ENCODE measurements around the gene CDK11B.

CDK11B gene

GRCh38 chr1:1626207-1627141, 32.3 kb downstream of the CDK11B start:
- DNase-seq, result no peak

DNA sequence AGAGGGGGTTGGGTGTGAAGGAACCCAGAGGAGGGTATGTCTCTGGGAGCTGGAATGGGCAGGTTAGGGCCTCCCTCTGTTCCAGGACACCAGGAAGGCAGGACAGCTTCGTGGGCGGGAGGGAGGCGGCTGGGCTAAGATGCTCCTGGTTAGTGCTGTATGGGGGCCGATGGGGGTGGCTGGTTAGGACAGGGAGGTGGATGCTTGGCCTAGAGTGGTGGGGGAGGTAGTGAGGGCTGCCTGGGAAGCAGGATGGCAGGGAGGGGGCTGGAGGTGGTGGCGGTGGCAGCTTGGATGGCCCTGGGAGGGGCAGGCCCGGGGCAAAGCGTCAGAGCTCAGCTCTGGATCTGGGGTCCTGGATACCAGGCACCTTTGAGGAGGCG, 33.0 kb downstream of the CDK11B start:
- no peak for DNase-seq

GRCh38 chr1:1625404-1625775, 33.4 kb downstream of the CDK11B start:
- no peak for DNase-seq

DNA sequence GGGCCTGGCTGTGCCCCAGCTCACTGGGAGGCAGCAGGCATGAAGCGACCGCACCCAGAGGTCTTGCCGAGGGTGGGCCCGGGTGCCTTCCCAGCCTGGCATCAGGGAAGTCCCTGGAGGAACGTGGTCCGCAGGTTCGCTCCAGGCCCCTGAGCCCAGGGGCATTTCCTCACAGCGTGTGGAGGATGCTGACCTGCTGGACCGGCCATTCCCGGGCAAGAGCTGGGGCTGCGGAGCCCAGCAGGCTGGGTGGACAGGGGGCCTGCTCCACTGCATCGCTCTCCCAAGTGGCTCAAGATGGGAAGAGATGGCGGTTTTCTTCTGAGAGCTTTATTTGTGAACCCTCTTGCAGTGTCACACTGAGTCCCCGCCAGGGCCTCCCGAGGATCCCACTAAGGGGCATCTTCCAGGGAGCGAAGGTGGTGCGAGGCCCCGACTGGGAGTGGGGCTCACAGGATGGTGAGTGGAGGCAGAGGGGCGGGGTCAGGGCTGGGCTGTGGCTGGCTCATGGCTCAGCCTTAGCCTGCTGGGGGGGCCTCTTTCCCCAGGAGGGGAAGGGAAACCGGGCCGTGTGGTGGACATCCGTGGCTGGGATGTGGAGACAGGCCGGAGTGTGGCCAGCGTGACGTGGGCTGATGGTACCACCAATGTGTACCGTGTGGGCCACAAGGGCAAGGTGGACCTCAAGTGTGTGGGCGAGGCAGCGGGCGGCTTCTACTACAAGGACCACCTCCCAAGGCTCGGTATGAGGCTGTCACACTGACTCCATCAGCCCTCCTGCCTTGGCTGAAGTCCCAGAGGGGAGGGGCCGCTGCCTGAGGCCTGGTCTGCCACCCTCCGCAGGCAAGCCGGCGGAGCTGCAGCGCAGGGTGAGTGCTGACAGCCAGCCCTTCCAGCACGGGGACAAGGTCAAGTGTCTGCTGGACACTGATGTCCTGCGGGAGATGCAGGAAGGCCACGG, 34.1 kb downstream of the CDK11B start:
- no peak for DNase-seq

DNA sequence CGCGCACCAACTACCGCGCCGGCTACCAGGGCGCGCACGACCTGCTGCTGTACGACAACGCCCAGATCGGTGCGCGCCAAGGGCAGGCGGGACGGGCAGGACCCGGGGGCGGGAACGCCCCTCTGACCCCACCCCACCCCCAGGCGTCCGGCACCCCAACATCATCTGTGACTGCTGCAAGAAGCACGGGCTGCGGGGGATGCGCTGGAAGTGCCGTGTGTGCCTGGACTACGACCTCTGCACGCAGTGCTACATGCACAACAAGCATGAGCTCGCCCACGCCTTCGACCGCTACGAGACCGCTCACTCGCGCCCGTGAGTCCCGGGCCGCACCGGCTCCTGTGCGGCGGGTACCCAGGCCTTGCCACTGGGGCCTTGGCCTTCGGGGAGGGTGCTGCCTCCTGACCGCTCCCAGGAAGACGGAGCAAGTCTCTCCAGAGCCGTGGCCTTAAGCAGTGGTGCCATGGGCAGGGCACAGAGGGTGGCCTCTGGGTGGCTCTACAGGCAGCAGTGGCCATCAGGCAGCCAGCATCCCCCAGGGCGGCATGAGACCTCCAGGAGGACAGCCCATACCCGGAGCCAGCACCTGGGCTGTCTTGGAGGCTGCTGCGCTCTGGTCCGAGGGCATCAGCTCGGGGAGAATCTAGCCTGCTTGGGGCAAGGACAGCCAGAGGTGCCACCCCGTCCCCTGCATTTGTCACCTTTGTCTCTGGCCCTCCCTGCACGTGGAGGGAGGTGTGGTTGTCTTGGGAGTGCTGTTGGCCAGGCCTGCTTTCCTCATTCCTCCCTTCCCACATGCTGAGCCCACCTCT, 35.0 kb downstream of the CDK11B start:
- no peak for DNase-seq

DNA sequence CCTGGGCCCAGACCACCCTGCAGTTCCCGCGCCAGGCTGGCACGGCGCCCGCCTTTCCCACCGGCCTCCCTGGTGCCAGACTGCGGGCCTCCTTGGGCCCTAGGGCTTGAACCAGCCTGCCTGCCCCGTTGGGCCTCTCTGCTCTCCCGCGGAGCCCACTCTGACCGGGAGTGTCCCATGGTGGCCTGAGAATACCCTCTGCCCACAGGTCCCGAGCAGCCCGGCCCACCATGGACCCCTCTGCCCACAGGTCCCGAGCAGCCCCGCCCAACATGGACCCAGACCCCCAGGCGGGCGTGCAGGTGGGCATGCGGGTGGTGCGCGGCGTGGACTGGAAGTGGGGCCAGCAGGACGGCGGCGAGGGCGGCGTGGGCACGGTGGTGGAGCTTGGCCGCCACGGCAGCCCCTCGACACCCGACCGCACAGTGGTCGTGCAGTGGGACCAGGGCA, 35.6 kb downstream of the CDK11B start:
- no peak for DNase-seq

DNA sequence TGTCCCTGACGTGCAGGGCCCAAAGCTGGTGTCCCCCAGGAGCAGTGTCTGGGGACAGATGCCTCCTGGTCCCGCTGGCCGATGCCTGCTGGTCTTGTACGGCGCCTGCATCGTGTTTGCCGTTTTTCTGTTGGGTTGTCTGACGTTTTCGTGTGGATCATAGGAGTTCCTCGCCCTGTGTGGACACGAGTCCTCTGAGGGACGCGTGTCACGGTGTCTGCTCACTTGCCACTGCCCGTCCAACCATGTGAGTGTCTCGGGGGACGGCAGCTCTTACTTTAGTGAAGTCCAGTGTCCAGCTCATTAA, 36.1 kb downstream of the CDK11B start:
- no peak for DNase-seq

DNA sequence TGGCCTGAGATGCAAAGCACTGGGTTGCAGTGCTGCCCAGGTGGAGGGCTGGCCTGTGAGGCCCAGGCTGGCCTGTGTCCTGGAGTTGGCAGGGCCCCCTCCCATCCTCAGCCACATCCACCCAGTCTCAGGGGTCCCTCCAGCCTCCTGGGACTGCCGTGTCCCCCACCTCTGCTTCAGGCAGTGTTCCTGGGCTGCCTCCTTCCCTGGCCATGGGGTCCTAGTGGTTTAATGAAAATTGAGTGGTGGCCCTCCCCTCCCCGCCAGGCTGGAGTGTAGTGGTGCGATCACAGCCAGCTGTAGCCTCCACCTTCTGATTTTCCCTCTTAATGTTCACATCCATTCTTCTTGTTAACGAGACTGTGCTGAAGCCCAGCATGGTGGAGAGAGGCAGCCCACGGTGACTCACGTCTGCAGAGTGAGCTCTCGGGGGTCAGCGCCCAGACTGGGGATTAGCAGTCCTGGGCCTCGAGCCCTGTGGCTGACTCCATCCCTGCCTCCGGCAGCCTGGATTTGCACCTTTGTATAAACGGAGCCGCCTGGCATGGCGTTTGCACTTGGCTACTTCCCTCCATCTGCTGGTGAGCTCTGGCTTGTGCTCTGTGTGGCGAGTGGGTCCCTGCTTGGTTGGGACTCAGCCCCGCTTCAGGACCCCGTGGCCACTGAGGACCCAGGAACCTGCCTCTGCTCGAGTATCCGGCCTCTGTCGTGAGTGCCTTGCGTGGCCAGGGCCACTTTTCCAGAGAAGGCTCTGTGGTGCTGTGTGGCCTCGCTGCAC, 36.6 kb downstream of the CDK11B start:
- no peak for DNase-seq

DNA sequence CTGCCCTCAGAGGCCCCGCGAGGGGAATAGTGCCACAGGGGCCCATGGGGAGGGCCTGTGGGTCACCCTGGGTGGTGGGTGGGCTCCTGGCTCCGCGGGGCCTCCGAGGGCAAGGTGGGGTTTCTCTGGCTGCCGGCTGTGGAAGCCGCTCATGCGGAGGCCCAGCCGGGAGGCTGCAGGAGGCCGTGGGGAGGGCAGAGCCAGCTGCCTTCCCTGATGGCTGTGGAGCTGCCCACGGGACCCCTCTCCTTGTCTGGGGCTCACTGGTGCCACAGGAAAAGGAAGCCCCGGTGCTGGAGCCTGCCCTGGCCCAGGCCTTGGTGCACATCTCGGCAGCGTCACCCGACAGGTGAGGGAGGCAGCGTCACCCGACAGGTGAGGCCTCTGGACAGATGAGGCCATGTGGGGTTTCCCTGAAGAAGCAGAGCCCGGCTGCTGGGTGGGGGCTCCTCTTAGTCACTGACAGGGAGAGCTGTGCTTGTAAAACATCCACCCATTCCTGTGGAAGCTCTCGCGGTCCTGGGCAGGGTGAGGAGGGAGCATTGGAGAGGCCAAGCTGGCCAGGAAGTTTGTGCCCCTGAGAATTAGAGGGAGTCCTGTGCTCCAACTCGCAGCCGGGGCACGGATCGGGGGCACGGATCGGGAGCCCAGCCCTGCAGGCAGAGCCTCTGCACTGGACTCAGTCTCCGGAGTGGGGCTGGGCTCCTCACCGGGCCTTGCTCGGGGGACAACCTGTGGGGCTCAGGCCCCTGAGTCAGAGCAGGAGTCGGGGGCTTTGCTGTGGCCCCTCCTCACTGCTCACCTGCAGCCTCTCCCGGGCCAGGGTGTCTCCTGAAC, 37.4 kb downstream of the CDK11B start:
- no peak for DNase-seq

- no peak for DNase-seq
Observed at GRCh38 chr1:1620433-1621139, 38.2 kb downstream of the CDK11B start.

GRCh38 chr1:1619917-1620361, 38.9 kb downstream of the CDK11B start:
- no peak for DNase-seq

- no peak for DNase-seq
Observed at GRCh38 chr1:1618396-1619068, 40.3 kb downstream of the CDK11B start.

- no peak for DNase-seq
Observed at GRCh38 chr1:1617925-1618324, 40.9 kb downstream of the CDK11B start.

GRCh38 chr1:1617516-1617915, 41.3 kb downstream of the CDK11B start:
- no peak for DNase-seq

GRCh38 chr1:1616838-1617237, 42.0 kb downstream of the CDK11B start:
- no peak for DNase-seq

DNA sequence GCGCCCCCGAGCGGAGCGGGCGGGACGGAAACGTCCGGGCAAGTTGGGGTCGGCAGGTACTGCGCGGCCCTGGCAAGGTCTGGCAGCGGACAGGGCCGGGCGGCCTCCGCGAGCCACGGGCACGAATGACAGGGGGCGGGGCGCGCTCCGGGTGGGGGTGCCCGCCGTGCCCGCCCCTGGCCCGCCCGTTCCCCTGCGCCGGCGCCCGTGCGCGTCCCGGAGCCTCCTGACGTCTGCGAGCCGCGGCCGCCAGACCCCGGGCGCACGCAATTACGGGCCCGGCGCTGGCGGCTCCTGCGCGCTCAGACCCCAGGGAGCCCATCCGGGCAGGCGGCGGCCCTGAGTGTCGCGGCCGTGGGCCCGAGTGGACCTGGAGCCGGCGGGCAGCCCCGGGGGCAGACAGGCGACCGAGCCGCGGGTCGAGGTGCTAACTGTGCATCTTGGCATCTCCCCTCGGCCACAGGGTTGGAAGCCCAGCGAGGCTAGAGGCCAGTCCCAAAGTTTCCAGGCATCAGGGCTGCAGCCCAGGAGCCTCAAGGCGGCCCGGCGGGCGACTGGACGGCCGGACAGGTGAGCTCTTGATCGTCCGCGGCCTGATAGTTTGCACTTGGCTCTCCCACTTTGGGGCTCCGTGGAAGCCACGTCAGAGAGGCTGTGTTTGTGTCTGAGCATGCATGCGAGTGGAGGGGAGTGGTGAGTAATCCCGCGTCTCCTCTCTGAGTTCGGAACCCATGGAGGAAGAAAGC, 42.6 kb downstream of the CDK11B start:
- no peak for DNase-seq

DNA sequence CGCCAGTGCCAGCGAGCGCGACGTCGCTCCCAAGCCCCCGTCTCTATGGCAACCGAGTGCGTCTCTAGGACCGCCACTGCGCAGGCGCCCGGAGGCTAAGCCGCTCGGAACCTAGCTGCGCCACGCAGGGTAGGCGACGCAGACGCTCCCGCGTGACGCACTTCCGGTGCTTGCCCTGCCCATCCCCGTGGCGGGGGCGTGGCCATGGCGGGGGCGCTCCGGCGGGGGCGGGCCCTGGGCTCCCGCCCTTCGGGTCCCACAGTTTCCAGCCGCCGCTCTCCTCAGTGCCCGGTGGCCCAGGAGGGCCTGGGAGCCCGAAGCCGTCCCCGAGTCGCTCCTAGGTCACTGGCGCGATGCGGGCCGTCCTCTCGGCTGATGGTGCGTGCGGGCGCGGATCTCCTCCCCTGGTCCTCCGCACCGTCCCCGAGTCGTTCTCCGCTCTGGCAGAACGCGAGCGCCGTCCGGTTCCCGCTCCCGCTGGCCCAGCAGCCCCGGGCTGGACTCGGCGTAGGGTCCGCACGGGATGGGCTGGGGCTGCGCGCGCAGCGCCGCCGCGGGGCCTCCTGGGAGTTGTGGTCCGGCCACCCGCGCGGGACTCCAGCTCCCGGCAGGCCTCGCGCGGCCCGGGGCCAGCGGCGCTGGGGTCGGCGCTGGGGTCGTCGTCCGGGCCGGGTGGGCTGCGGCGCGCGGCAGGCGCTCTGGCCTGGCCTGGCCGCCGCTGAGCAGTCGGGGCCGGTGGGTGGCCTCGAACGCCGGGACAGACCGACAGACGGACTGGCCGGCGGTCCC, 43.4 kb downstream of the CDK11B start, which contains the start of gene MIB2:
Gene MIB2 (plus strand): TSS at position 245 of the 789 bp plus-strand sequence. CDS start 7,953 bp downstream, outside the sequence.
- DNase-seq, result peak; percentile 97

DNA sequence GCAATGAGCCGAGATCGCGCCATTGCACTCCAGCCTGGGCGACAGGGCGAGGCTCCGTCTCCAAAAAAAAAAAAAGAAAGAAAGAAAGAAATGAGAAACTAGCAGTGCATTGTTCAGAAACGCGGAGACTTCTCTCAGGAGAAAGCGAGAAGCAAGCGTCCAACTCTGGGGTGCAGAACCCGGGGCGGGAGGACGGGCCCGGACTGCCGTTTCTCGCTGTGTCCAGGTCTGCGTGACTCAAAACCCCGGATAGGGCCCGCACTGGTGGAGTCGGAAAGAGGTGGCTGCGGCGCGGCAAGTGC, 43.9 kb downstream of the CDK11B start:
- no peak for DNase-seq

Measured in activated T-cell treated with anti-CD3 and anti-CD28 coated beads for 4 hours (primary cell).